Stimulated activated naive CD4-positive, alpha-beta T cell treated with Interleukin-2 at 50 U/mL for 16 hours (primary cell): ENCODE data around the gene GPR27.

Source experiments
- DNase-seq: peaks from one replicate; lab custom pipeline; 2025; lab: John Stamatoyannopoulos, UW

The GPR27 gene, protein sequence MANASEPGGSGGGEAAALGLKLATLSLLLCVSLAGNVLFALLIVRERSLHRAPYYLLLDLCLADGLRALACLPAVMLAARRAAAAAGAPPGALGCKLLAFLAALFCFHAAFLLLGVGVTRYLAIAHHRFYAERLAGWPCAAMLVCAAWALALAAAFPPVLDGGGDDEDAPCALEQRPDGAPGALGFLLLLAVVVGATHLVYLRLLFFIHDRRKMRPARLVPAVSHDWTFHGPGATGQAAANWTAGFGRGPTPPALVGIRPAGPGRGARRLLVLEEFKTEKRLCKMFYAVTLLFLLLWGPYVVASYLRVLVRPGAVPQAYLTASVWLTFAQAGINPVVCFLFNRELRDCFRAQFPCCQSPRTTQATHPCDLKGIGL

DNA sequence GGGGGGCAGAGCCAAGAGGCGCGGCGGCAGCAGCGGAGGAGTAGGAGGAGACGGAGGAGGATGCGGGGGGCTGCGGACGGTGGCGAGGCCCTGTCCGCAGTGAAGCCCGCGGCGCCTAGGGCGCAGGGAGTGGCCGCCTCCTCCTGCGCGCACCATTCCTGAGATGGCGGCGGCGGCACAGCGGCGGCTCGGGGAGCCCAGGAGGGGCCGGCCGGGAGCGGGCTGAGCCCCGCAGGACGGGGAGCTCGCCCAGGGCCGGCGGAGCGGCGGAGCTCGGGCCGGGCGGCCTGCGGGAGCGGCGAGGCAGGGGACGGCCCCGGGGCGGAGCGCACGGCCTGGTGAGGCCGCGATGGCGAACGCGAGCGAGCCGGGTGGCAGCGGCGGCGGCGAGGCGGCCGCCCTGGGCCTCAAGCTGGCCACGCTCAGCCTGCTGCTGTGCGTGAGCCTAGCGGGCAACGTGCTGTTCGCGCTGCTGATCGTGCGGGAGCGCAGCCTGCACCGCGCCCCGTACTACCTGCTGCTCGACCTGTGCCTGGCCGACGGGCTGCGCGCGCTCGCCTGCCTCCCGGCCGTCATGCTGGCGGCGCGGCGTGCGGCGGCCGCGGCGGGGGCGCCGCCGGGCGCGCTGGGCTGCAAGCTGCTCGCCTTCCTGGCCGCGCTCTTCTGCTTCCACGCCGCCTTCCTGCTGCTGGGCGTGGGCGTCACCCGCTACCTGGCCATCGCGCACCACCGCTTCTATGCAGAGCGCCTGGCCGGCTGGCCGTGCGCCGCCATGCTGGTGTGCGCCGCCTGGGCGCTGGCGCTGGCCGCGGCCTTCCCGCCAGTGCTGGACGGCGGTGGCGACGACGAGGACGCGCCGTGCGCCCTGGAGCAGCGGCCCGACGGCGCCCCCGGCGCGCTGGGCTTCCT is at the start of gene GPR27:
Gene GPR27 (plus strand): TSS at position 155 of the 909 bp plus-strand sequence. CDS start 195 bp downstream, at position 350.
- DNase-seq = peak; percentile 21

- DNase-seq = no peak
Observed at GRCh38 chr3:71704915-71705314, 48.7 kb upstream of the GPR27 start.

- DNase-seq = no peak
Observed at GRCh38 chr3:71705681-71706080, 48.0 kb upstream of the GPR27 start.

DNA sequence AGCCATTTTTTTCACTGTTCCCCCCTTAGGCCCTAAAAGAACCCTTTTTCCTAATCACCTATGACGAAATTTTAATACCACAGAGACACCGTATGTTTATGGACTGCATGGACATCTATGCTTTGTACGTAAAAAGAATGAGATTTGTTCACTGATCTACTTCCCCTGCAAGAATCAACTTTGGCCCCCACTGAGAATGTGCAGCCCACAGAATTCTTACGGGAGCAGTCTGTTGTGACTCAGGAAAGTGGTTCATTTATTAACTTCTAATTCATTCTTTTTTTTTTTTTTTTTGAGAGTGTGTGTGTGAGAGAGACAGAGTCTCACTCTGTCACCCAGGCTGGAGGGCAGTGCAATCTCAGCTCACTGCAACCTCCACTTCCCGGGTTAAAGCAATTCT is 46.1 kb upstream of the GPR27 start:
- no peak for DNase-seq

DNA sequence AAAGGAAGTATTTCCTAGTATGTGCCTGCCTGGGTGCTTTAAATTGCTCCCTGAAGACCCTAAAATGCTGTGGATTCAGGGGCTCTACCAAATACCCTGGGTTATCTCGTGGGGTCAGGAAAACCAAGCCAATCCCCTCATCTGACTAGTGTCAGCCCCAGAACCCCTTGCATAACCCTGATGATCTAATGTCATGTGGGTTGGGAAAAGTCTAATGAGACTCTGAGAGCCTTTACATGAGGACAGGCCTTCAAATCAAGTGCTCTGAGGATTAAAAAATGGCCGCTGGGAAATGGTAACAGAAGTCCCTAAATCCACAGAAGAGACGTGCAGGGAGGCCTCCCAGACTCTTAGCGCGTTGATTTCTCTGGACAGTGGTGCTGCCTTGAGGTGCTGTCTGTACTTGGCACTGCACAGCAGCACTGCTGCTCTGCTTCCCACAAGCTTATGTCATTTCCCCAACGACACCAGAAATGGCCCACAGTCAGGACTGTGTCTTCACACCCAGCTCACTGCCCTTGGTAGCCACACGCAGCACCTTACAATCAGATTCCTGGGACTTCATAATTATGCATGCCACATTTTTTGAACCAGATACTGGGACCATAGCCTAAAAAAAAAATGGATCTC is 45.1 kb upstream of the GPR27 start:
- no peak for DNase-seq

- no peak for DNase-seq
Observed at GRCh38 chr3:71709908-71710511, 43.6 kb upstream of the GPR27 start.

GRCh38 chr3:71710906-71711494 is 42.7 kb upstream of the GPR27 start:
- DNase-seq = no peak

- DNase-seq = no peak
Observed at GRCh38 chr3:71713041-71713440, 40.6 kb upstream of the GPR27 start.

DNA sequence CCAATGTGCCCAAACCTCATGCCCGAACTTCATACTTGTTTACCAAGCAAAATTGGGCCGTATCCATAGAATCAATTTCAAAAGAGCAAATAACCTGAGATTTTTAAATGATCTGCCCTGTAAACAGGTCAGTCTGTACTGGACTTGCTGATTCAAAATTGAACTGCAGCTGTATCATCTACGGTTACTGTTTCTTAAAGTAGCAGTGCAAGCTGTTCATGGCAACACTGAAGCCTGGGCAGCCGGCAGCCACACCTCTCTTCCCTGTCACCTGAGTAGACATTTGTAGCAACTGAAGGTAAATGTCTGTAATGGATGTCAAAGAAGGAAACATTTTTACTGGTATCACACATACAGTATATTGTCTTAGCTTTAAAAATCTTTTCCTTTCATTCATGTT is 39.1 kb upstream of the GPR27 start:
- no peak for DNase-seq

- DNase-seq = peak; percentile 21
Observed at GRCh38 chr3:71718072-71718471, 35.6 kb upstream of the GPR27 start.

DNA sequence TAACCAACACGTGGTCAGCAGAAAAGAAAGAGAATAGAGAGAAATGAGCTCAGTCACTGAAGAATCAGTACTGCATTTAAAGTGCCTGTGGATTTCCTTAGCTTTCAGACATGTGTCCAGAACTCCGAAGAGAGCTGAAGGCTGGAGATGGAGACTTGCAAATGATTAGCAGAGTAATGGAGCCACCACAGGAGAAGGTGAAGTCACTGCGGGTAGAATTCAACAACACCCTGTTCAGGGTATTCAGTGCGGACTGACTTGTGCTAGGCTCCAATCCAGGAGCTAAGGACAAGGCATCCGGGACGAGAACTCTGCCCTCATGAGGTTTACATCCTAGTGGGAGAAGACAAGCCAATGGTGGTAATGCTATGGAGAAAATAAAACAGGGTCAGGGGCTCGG is 32.7 kb upstream of the GPR27 start:
- no peak for DNase-seq

DNA sequence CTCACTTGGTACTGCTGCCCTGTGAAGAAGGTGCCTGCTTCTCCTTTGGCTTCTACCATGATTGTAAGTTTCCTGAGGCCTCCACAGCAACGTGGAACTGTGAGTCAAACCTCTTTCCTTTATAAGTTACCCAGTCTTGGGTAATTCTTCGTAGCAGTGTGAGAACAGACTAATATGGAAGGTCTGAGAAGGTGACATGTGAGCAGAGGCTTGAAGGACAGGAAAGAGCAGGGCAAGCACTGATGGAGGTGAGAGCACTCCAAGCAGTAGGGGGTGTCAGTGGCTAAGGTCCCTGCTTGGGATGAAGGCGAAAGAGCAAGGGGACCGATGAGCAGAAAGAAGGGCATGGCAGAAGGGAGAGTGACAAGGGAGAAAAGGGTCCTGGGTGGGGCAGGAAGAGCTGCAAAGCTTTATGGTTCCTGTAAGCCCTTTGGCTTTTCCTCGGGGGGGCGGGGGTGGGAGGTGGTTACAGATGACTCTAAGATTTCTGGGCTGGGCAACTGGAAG is 32.0 kb upstream of the GPR27 start:
- peak; percentile 21 for DNase-seq

- no peak for DNase-seq
Observed at GRCh38 chr3:71722693-71723092, 31.0 kb upstream of the GPR27 start.

DNA sequence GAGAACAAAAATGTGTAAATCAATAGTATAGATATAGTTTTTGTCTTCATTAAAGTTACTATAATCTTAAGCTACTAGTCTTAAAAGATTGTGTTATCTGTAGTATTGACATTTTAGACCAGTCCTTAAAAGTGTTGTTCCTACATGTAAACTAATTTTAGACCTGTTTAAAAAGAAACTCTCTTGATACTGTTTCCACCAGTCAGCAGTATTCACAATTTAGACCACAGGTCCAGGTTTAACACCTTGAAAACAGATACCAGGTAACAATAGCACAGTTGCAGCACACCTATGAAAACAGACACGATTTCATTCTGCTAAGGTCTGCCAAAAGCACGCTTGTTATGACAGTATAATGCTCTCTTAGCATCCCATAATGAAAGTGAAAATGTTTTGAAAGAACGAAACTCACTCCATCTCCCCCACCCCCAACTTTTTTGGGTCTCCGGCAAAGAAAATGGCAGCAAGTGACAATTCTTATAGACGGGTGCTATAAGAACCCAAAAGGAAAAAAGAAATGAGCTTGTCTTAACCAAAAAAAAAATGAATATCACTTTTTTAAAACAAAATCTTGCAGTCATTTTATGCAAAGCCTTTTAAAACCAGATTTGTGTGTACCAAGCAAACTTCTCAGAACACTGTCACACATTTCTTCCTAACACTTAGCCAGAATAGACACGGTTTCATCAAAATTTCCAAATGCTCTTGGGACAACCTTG is 30.0 kb upstream of the GPR27 start:
- DNase-seq = peak; percentile 27

- no peak for DNase-seq
Observed at GRCh38 chr3:71724171-71724453, 29.5 kb upstream of the GPR27 start.

- peak; percentile 18 for DNase-seq
Observed at GRCh38 chr3:71724584-71725270, 28.9 kb upstream of the GPR27 start.

- peak; percentile 52 for DNase-seq
Observed at GRCh38 chr3:71725271-71725991, 28.2 kb upstream of the GPR27 start, which contains the start of gene EIF4E3. TSS of gene EIF4E3 (minus strand) at chr3:71725402. CDS start at chr3:71725367, 35 bp downstream.

DNA sequence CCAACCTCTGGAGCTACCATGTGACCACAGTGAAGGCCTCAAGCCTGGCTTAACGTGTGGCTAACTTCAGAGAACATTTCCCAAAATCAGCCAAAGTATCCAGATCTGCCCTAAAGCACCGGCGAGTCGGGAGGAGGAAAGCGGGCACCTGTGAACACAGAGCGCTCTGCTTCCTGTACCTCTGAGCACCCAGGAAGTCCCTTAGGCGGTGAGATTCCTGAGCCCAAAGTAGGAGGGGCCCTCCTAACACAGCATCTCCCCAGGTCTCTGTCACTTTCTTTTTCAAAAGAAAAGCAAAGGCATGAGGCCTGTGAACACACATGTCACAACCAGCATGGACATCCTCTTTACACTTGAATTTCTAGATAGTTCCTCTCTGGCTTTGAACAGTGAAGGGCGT is 27.5 kb upstream of the GPR27 start:
- peak; percentile 31 for DNase-seq

DNA sequence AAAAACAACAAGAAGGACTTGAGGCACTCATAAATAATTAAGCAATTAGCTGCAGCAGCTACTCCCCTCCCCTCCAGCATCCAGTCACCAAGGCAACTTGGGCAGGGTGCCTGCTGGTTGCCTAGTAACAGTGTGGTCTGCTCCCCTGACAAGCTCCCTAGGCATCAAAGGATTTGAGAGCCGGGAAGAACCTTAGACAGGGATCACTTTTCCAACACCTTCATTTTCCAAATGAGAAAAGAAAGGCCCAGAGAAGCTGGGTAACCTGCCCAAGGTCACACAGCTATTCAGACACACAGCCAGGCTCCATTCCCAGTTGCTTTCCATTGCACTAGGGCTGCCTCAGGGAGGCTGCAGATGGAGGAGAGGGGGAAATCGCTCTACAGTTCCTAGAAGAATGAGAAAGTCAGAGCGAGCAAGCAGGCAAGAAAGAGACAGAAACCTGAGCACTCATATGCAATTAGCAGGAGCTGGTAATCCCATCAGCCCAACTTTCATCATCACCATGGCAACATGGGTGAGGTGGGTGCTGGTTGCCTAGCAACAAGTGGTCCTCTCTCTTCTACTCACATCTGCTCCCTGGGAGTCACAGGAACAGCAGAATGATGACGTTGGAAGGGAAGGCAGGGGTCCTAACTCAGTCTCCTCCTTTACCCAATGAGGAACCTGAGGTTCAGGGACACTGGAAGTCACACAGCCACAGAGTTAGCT is 24.9 kb upstream of the GPR27 start:
- no peak for DNase-seq
